HL-60 (cell line): Measurements from ENCODE around the gene ZFP69.
A peak's percentile ranks its signal among the peaks of the same experiment; 100 is the strongest.
"Not testable (repeated sequence)": the region's sequence is repeated elsewhere in the genome, so short reads cannot be mapped to it uniquely, and the experiment has no call there.

Source experiments
- DNase-seq, 2 experiments: peaks; one replicate each; pipeline ENCODE4 v3.0.0-alpha.2; 2010 to 2020; ENCODE audit warnings: low read depth in 1 of 2, low spot score in 1 of 2
- H3K27ac ChIP-seq: fragments of 250-450 bp; sonication (Bioruptor Pico); replicated peaks from 2 replicates; pipeline ENCODE4 v1.5.1; 2020; ENCODE audit warnings: mild to moderate bottlenecking, moderate library complexity
- H3K27me3 ChIP-seq: fragments of 250-450 bp; sonication (Bioruptor Pico); 2 replicates; pipeline ENCODE4 v1.5.1; 2021; ENCODE audit warnings: mild to moderate bottlenecking, moderate library complexity; ENCODE audit not compliant: insufficient read depth, poor library complexity, severe bottlenecking
- H3K4me3 ChIP-seq: replicated peaks from 2 replicates; pipeline ENCODE4 v1.5.1; 2011; ENCODE audit warnings: mild to moderate bottlenecking, control low read depth, low read length; ENCODE audit not compliant: insufficient read depth
- GABPA ChIP-seq: IDR thresholded peaks from 2 replicates; pipeline ENCODE4 v1.6.1; 2012; ENCODE audit warnings: low read depth
- POLR2AphosphoS5 ChIP-seq: IDR thresholded peaks from 2 replicates; pipeline ENCODE4 v1.6.1; 2012; ENCODE audit warnings: low read depth
- SPI1 ChIP-seq: IDR thresholded peaks from 2 replicates; pipeline ENCODE4 v1.6.1; 2012; ENCODE audit warnings: low read depth, mild to moderate bottlenecking, borderline replicate concordance
- TF ChIP-seq, protein P1 (sequence below): IDR thresholded peaks from one replicate; pipeline ENCODE4 v1.5.1; 2011; ENCODE audit warnings: low read length, control low read depth, inconsistent platforms; ENCODE audit not compliant: insufficient read depth
- TF ChIP-seq, protein P2 (sequence below): IDR thresholded peaks from 2 replicates; pipeline ENCODE4 v1.6.1; 2012; ENCODE audit warnings: low read depth; ENCODE audit not compliant: insufficient replicate concordance

Gene ZFP69

DNA sequence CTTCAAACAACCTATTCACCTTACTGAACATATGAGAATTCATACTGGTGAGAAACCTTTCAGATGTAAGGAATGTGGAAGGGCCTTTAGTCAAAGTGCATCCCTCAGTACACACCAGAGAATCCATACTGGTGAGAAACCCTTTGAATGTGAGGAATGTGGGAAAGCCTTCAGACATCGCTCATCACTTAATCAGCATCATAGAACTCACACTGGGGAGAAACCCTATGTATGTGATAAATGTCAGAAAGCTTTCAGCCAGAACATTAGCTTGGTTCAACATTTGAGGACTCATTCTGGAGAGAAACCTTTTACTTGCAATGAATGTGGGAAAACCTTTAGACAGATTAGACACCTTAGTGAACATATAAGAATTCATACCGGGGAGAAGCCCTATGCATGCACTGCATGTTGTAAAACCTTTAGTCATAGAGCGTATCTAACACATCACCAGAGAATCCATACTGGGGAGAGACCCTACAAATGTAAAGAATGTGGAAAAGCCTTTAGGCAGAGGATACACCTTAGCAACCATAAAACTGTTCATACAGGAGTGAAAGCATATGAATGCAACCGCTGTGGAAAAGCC is 18.3 kb downstream of the ZFP69 start:
- TF ChIP-seq, protein P1, sequence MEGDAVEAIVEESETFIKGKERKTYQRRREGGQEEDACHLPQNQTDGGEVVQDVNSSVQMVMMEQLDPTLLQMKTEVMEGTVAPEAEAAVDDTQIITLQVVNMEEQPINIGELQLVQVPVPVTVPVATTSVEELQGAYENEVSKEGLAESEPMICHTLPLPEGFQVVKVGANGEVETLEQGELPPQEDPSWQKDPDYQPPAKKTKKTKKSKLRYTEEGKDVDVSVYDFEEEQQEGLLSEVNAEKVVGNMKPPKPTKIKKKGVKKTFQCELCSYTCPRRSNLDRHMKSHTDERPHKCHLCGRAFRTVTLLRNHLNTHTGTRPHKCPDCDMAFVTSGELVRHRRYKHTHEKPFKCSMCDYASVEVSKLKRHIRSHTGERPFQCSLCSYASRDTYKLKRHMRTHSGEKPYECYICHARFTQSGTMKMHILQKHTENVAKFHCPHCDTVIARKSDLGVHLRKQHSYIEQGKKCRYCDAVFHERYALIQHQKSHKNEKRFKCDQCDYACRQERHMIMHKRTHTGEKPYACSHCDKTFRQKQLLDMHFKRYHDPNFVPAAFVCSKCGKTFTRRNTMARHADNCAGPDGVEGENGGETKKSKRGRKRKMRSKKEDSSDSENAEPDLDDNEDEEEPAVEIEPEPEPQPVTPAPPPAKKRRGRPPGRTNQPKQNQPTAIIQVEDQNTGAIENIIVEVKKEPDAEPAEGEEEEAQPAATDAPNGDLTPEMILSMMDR, result no peak
- no peak for TF ChIP-seq GABPA
- TF ChIP-seq, protein P2, sequence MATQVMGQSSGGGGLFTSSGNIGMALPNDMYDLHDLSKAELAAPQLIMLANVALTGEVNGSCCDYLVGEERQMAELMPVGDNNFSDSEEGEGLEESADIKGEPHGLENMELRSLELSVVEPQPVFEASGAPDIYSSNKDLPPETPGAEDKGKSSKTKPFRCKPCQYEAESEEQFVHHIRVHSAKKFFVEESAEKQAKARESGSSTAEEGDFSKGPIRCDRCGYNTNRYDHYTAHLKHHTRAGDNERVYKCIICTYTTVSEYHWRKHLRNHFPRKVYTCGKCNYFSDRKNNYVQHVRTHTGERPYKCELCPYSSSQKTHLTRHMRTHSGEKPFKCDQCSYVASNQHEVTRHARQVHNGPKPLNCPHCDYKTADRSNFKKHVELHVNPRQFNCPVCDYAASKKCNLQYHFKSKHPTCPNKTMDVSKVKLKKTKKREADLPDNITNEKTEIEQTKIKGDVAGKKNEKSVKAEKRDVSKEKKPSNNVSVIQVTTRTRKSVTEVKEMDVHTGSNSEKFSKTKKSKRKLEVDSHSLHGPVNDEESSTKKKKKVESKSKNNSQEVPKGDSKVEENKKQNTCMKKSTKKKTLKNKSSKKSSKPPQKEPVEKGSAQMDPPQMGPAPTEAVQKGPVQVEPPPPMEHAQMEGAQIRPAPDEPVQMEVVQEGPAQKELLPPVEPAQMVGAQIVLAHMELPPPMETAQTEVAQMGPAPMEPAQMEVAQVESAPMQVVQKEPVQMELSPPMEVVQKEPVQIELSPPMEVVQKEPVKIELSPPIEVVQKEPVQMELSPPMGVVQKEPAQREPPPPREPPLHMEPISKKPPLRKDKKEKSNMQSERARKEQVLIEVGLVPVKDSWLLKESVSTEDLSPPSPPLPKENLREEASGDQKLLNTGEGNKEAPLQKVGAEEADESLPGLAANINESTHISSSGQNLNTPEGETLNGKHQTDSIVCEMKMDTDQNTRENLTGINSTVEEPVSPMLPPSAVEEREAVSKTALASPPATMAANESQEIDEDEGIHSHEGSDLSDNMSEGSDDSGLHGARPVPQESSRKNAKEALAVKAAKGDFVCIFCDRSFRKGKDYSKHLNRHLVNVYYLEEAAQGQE, result no peak
- TF ChIP-seq SPI1, result no peak
- TF ChIP-seq POLR2AphosphoS5, result no peak
- no peak for DNase-seq
- Histone ChIP-seq H3K4me3 (no peak overlapping the region), H3K27me3 (no peaks in the 10 kb centered on the region), H3K27ac (no peak overlapping the region)

DNA sequence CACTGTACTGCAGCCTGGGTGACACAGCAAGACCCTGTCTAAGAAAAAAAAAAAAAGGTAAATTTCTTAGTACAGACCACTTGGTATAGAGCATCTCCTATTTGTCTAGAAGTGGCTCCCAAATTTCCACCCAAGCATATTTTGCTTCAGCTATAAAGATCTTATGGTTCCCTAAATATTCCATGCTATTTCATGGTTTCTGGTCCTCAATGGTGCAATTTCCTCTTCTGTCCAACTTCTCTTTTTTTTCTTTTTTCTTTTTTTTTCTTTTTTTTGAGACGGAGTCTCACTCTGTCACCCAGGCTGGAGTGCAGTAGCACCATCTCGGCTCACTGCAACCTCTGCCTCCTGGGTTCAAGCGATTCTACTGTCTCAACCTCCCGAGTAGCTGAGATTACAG is 25.6 kb downstream of the ZFP69 start:
- not testable (repeated sequence) for H3K27me3 ChIP-seq, H3K27ac ChIP-seq, H3K4me3 ChIP-seq
- DNase-seq, result peak in 1 of 2 experiments; percentile 6
- TF ChIP-seq SPI1, result peak; percentile 54; the same call in 1 of the 2 replicates

DNA sequence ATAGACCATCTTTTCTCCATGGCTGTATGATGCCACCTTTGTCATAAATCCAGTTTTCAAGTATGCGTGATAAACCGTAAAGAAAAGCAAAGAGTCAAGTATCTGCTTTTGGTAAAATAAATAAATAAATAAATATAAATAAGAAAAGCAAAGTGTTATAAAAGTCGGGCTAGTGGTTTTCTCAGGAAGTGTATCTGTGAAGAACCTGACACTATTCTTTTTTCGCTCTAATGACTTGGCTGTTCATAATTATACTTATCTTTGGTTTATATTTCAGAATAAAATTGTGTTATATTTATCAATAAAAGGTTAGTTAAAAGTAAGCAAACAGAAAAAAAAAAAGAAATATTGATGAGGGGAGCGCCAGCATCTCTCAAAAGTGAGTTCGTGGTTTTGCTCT is 30.9 kb downstream of the ZFP69 start:
- TF ChIP-seq, protein P2, result no peak
- TF ChIP-seq, protein P1, result no peak
- no peak for TF ChIP-seq SPI1
- TF ChIP-seq POLR2AphosphoS5, result no peak
- no peak for TF ChIP-seq GABPA
- peak overlapping the region; percentile 68; the same call in 1 of the 2 replicates for H3K27ac ChIP-seq
- no peak for DNase-seq

DNA sequence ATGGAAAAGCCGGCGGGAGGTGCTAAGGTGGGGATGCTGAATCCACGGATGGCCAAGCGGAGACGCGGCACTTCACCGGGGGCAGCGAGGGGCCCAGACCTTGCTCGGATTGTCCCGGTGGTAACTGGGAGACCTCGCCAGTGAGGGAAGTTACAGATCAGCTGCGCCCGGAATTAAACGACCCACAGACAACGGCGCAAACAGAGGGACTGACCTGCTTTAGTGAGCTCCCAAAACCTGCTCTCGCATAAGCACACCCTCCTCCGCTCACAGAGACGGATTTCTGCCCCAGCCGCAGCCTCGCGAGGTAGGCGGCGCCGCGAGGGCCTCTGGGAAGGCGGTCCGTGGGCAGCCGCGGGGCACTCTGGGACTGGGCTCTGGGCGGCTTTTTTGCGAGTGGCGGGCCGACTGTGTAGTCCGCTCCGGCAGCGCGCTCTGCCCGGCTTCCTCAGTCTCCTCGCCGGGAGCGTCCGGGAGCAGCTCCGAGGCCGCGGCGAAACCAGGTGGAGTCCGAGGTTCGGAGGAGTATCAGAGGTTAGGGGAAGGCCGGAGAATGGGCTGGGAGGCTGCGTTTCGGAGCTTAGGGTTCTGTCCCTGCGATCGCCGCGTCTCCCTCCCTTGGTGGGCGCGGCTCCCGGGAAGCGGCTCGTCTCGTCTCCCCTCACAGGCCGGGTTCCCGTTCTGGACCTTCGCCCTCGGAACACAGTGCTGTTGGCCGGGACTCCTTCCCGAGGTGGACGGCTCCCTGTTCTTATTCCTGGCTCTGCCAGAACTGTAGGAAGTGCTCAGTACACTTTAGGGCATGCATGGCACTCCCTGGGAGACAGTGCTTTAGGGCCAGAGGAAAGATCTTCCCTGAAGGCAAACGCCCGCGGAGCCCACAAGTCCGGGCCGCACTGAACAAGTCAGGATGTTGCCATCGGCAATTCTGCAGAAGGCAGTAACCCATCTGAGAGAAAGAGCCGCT is 31.6 kb downstream of the ZFP69 start, which contains the start of gene EXO5:
EXO5 (plus strand) TSS at position 393 of the 967 bp plus-strand sequence. CDS start 5,778 bp downstream, outside the sequence.
- no peaks in the 10 kb centered on the region for H3K27me3 ChIP-seq
- TF ChIP-seq GABPA (no peak), SPI1 (no peak), POLR2AphosphoS5 (peak; percentile 54; the same call in 1 of the 2 replicates)
- TF ChIP-seq, protein P1, result no peak
- TF ChIP-seq, protein P2, result peak; percentile 17
- peak within 1 kb of the TSS; percentile 68 for H3K27ac ChIP-seq
- H3K4me3 ChIP-seq, result peak within 1 kb of the TSS; percentile 62
- peak; percentile 52 to 83 for DNase-seq

More for the DNA sequence above, 30.9 kb downstream of the ZFP69 start:
- no peaks in the 10 kb centered on the region for H3K27me3 ChIP-seq
- H3K4me3 ChIP-seq, result peak overlapping the region; percentile 62
